ENCODE data around the gene LTBP3. TPM values are rescaled to one million over a fixed set of nuclear protein-coding genes. Genes with fewer than 3 reads are reported as not detected.

Gene LTBP3
- total and polyA plus RNA-seq, 2 of the 13 experiments (the other 11 are each of a cell fraction or from before 2014, with no cell fraction given) = 12.2 to 68.1 TPM

DNA sequence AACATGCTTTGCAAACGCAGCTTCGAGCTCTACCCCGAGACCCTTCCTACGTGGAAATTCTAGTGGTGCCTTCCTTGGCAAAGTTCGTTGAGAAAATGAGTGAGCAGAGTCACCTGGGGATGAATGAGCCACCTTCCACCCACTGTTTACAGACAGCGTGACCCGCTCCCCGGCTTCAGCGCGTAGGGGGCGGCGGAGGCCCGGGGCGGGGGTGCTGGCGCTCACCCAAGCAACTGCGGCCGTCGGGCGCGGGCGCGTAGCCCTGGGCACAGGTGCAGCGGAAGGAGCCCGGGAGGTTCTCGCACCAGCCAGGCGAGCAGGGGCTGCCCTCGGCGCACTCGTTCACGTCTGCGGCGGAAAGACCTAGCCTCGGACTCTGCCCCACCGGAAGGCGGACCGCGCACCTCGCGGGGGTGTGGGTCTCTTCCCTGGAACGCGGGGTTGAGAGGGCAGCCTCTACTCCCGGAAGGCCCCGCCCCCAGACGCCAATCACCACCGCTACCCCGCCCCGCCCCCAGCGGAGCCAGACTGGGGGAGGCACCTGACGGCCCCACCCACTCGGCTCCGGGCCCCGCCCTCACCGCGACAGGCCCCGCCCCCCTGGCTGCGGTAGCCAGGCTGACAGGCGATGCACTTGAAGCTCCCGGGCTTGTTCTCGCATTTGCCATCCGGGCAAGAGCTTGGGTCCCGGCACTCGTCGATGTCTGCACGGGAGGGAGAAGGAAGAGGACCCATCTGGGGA is 11.8 kb downstream of the LTBP3 start (continued):
- TF ChIP-seq, protein P1, sequence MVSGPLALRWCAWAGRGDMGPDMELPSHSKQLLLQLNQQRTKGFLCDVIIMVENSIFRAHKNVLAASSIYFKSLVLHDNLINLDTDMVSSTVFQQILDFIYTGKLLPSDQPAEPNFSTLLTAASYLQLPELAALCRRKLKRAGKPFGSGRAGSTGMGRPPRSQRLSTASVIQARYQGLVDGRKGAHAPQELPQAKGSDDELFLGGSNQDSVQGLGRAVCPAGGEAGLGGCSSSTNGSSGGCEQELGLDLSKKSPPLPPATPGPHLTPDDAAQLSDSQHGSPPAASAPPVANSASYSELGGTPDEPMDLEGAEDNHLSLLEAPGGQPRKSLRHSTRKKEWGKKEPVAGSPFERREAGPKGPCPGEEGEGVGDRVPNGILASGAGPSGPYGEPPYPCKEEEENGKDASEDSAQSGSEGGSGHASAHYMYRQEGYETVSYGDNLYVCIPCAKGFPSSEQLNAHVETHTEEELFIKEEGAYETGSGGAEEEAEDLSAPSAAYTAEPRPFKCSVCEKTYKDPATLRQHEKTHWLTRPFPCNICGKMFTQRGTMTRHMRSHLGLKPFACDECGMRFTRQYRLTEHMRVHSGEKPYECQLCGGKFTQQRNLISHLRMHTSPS (CRISPR knock-in tag; IDR thresholded peaks at IDR 0.05; ENCODE audit: low read depth) = peak; percentile 57; the same call in 1 of the 2 replicates
- TF ChIP-seq TEAD3 (CRISPR knock-in tag; optimal IDR thresholded peaks at IDR 0.05; ENCODE audit: borderline replicate concordance) (peak; percentile 84), MZF1 (CRISPR knock-in tag; IDR thresholded peaks at IDR 0.05; ENCODE audit: borderline replicate concordance) (no peak), SMAD9 (CRISPR knock-in tag; IDR thresholded peaks at IDR 0.05) (no peak), ATM (IDR thresholded peaks at IDR 0.05; ENCODE audit: borderline replicate concordance) (no peak), PHF20 (CRISPR knock-in tag; IDR thresholded peaks at IDR 0.05) (peak; percentile 59; the same call in 1 of the 2 replicates), NCOA1 (CRISPR knock-in tag; IDR thresholded peaks at IDR 0.05) (no peak), FOXA3 (CRISPR knock-in tag; IDR thresholded peaks at IDR 0.05) (peak; percentile 51; the same call in 1 of the 2 replicates), ZSCAN25 (CRISPR knock-in tag; IDR thresholded peaks at IDR 0.05) (peak; percentile 54; the same call in 1 of the 2 replicates), KDM5B (CRISPR knock-in tag; IDR thresholded peaks at IDR 0.05; ENCODE audit: borderline replicate concordance) (peak; percentile 44; the same call in 1 of the 2 replicates), KLF11 (CRISPR knock-in tag; IDR thresholded peaks at IDR 0.05) (no peak), JDP2 (CRISPR knock-in tag; IDR thresholded peaks at IDR 0.05; ENCODE audit: borderline replicate concordance) (no peak), ZNF607 (CRISPR knock-in tag; IDR thresholded peaks at IDR 0.05; ENCODE audit: borderline replicate concordance) (no peak), SAP130 (CRISPR knock-in tag; IDR thresholded peaks at IDR 0.05; ENCODE audit: low read depth) (peak; percentile 72), ZBTB1 (CRISPR knock-in tag; IDR thresholded peaks at IDR 0.05; ENCODE audit: borderline replicate concordance) (no peak), MED1 (CRISPR knock-in tag; IDR thresholded peaks at IDR 0.05) (peak; percentile 82), RXRB (CRISPR knock-in tag; IDR thresholded peaks at IDR 0.05; ENCODE audit: borderline replicate concordance) (peak; percentile 47; the same call in 1 of the 2 replicates), ZFX (CRISPR knock-in tag; IDR thresholded peaks at IDR 0.05; ENCODE audit: low read depth) (peak; percentile 26; the same call in 1 of the 2 replicates), CBFB (CRISPR knock-in tag; IDR thresholded peaks at IDR 0.05) (no peak), GZF1 (CRISPR knock-in tag; IDR thresholded peaks at IDR 0.05) (no peak), ZNF282 (IDR thresholded peaks at IDR 0.05; ENCODE audit: partially characterized antibody) (no peak), SMARCE1 (IDR thresholded peaks at IDR 0.05; ENCODE audit: borderline replicate concordance) (no peak), TBX2 (CRISPR knock-in tag; IDR thresholded peaks at IDR 0.05; ENCODE audit: borderline replicate concordance) (peak; percentile 34; the same call in 1 of the 2 replicates), NR2F2 (IDR thresholded peaks at IDR 0.05; ENCODE audit: borderline replicate concordance, low read depth) (no peak), ZSCAN21 (CRISPR knock-in tag; IDR thresholded peaks at IDR 0.05; ENCODE audit: borderline replicate concordance) (no peak; the same call in 1 of the 2 replicates)
- TF ChIP-seq, protein P2, sequence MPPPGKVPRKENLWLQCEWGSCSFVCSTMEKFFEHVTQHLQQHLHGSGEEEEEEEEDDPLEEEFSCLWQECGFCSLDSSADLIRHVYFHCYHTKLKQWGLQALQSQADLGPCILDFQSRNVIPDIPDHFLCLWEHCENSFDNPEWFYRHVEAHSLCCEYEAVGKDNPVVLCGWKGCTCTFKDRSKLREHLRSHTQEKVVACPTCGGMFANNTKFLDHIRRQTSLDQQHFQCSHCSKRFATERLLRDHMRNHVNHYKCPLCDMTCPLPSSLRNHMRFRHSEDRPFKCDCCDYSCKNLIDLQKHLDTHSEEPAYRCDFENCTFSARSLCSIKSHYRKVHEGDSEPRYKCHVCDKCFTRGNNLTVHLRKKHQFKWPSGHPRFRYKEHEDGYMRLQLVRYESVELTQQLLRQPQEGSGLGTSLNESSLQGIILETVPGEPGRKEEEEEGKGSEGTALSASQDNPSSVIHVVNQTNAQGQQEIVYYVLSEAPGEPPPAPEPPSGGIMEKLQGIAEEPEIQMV (CRISPR knock-in tag; IDR thresholded peaks at IDR 0.05; ENCODE audit: low read depth) = peak; percentile 88
- TF ChIP-seq, protein P3, sequence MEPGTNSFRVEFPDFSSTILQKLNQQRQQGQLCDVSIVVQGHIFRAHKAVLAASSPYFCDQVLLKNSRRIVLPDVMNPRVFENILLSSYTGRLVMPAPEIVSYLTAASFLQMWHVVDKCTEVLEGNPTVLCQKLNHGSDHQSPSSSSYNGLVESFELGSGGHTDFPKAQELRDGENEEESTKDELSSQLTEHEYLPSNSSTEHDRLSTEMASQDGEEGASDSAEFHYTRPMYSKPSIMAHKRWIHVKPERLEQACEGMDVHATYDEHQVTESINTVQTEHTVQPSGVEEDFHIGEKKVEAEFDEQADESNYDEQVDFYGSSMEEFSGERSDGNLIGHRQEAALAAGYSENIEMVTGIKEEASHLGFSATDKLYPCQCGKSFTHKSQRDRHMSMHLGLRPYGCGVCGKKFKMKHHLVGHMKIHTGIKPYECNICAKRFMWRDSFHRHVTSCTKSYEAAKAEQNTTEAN (CRISPR knock-in tag; conservative IDR thresholded peaks at IDR 0.05) = no peak
